ENCODE data around the gene NTM.

DNA sequence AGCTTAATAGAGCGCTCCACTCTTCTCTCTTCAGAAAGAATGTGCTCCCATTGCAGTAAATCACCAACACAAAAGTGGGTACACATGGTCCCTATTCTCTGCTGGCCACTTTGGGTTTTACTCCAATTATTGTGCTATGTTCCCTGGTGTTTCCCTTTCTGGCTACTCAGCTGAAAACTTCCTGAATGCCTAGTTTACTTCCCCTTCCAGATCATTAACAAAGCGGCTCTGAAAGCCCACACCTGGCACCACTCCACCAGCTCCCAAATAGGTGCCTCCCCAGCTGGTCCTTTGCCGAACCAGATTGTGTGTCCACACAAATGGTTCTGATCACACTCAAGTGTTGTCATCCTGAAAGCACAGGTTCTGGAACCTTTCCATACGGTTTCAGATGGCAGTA, 443.7 kb downstream of the NTM start:
- TF ChIP-seq LEF1 (IDR thresholded peaks at IDR 0.05; ENCODE audit: borderline replicate concordance) (no peak), TARDBP (IDR thresholded peaks at IDR 0.05) (no peak), ZNF384 (IDR thresholded peaks at IDR 0.05) (no peak), SP1 (IDR thresholded peaks at IDR 0.05) (no peak), FOXK2 (IDR thresholded peaks at IDR 0.05) (no peak), FOXA1 (IDR thresholded peaks at IDR 0.05) (no peak)
